ENCODE data around the gene KIAA0825. TPM values are rescaled to one million over a fixed set of nuclear protein-coding genes. Genes with fewer than 3 reads are reported as not detected.

Gene KIAA0825
- total and polyA plus RNA-seq, 2 experiments from 2014 or later, result 1.7 to 1.8 TPM

GRCh38 chr5:94432499-94432898 lies 185.9 kb downstream of the KIAA0825 start:
- Histone ChIP-seq H3K27me3 (ENCODE audit: insufficient read depth) (no peaks in the 10 kb centered on the region), H3F3A (replicated peaks; ENCODE audit: low read depth) (no peaks in the 10 kb centered on the region), H3K4me3 (no peak overlapping the region), H3K36me3 (ENCODE audit: insufficient read depth) (no peaks in the 10 kb centered on the region), H3K79me2 (replicated peaks; ENCODE audit: insufficient read depth) (no peaks in the 10 kb centered on the region), H3K4me1 (ENCODE audit: insufficient read depth) (no peaks in the 10 kb centered on the region), H3K4me2 (no peak overlapping the region), H3K9me2 (ENCODE audit: insufficient read depth) (no peaks in the 10 kb centered on the region), H2AFZ (no peak overlapping the region), H4K20me1 (replicated peaks; ENCODE audit: insufficient read depth) (no peaks in the 10 kb centered on the region), H3K27ac (ENCODE audit: low read depth) (no peak overlapping the region)
- H3K36me3 Mint-ChIP-seq (ENCODE audit: low read depth), result no peaks in the 10 kb centered on the region
- ATAC-seq (no peak), DNase-seq (ENCODE audit: low spot score) (no peak)
- peaks cover 10% of the 10 kb centered on the region; the same call in 2 of the 3 replicates for H3K4me1 Mint-ChIP-seq
- H3K27ac Mint-ChIP-seq, result no peak overlapping the region
- TF ChIP-seq JUNB (IDR thresholded peaks at IDR 0.05; ENCODE audit: unreplicated experiment), result no peak
- TF ChIP-seq ZNF462 (CRISPR knock-in tag; IDR thresholded peaks at IDR 0.05), result no peak
- TF ChIP-seq, protein P1, sequence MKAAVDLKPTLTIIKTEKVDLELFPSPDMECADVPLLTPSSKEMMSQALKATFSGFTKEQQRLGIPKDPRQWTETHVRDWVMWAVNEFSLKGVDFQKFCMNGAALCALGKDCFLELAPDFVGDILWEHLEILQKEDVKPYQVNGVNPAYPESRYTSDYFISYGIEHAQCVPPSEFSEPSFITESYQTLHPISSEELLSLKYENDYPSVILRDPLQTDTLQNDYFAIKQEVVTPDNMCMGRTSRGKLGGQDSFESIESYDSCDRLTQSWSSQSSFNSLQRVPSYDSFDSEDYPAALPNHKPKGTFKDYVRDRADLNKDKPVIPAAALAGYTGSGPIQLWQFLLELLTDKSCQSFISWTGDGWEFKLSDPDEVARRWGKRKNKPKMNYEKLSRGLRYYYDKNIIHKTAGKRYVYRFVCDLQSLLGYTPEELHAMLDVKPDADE (IDR thresholded peaks at IDR 0.05), result no peak
- TF ChIP-seq ZNF331 (CRISPR knock-in tag; IDR thresholded peaks at IDR 0.05; ENCODE audit: low read depth), result no peak
- TF ChIP-seq EZH2phosphoT487 (IDR thresholded peaks at IDR 0.05; ENCODE audit: unreplicated experiment), result no peak
- no peak for TF ChIP-seq EZH2 (IDR thresholded peaks at IDR 0.05; ENCODE audit: low read depth, unreplicated experiment)
- TF ChIP-seq, protein P2, sequence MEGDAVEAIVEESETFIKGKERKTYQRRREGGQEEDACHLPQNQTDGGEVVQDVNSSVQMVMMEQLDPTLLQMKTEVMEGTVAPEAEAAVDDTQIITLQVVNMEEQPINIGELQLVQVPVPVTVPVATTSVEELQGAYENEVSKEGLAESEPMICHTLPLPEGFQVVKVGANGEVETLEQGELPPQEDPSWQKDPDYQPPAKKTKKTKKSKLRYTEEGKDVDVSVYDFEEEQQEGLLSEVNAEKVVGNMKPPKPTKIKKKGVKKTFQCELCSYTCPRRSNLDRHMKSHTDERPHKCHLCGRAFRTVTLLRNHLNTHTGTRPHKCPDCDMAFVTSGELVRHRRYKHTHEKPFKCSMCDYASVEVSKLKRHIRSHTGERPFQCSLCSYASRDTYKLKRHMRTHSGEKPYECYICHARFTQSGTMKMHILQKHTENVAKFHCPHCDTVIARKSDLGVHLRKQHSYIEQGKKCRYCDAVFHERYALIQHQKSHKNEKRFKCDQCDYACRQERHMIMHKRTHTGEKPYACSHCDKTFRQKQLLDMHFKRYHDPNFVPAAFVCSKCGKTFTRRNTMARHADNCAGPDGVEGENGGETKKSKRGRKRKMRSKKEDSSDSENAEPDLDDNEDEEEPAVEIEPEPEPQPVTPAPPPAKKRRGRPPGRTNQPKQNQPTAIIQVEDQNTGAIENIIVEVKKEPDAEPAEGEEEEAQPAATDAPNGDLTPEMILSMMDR (conservative IDR thresholded peaks at IDR 0.05; ENCODE audit: low read depth in 2 of 2), result no peak
- TF ChIP-seq, protein P3, sequence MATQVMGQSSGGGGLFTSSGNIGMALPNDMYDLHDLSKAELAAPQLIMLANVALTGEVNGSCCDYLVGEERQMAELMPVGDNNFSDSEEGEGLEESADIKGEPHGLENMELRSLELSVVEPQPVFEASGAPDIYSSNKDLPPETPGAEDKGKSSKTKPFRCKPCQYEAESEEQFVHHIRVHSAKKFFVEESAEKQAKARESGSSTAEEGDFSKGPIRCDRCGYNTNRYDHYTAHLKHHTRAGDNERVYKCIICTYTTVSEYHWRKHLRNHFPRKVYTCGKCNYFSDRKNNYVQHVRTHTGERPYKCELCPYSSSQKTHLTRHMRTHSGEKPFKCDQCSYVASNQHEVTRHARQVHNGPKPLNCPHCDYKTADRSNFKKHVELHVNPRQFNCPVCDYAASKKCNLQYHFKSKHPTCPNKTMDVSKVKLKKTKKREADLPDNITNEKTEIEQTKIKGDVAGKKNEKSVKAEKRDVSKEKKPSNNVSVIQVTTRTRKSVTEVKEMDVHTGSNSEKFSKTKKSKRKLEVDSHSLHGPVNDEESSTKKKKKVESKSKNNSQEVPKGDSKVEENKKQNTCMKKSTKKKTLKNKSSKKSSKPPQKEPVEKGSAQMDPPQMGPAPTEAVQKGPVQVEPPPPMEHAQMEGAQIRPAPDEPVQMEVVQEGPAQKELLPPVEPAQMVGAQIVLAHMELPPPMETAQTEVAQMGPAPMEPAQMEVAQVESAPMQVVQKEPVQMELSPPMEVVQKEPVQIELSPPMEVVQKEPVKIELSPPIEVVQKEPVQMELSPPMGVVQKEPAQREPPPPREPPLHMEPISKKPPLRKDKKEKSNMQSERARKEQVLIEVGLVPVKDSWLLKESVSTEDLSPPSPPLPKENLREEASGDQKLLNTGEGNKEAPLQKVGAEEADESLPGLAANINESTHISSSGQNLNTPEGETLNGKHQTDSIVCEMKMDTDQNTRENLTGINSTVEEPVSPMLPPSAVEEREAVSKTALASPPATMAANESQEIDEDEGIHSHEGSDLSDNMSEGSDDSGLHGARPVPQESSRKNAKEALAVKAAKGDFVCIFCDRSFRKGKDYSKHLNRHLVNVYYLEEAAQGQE (IDR thresholded peaks at IDR 0.05; ENCODE audit: unreplicated experiment), result no peak
- TF ChIP-seq POLR2AphosphoS5 (IDR thresholded peaks at IDR 0.05; ENCODE audit: low read depth), result no peak
- TF ChIP-seq ZNF114 (CRISPR knock-in tag; IDR thresholded peaks at IDR 0.05), result no peak
- TF ChIP-seq CREB1 (CRISPR knock-in tag; IDR thresholded peaks at IDR 0.05; ENCODE audit: low read depth), result no peak
- TF ChIP-seq STAT1 (IDR thresholded peaks at IDR 0.05; ENCODE audit: unreplicated experiment), result no peak
- TF ChIP-seq NANOG (IDR thresholded peaks at IDR 0.05; ENCODE audit: borderline replicate concordance), result no peak
- H3K27me3 Mint-ChIP-seq (ENCODE audit: insufficient read depth, low read depth, poor library complexity), result no peaks in the 10 kb centered on the region
- no peak overlapping the region for H3K4me3 Mint-ChIP-seq
- H3K9me3 Mint-ChIP-seq, result peaks cover 8% of the 10 kb centered on the region; the same call in 2 of the 3 replicates

All from GM23338 (cell line).